IMR-90 (cell line): ENCODE data around the gene SMOC1. TPM values are rescaled to one million over a fixed set of nuclear protein-coding genes. Genes with fewer than 3 reads are reported as not detected.

Experiments
- ATAC-seq: fragments of 200-7000 bp; cut with Tn5 transposase; 2 replicates; pipeline ENCODE4 v1.9.1; 2020; ENCODE audit warnings: low read depth, mild to moderate bottlenecking, moderate library complexity
- BruUV-seq: library from RNA; stranded (reverse); fragments of 400-500 nt; replicated peaks from 2 replicates; lab custom pipeline; 2021; lab: Mats Ljungman, UMichigan
- CTCF ChIA-PET: fragments of 300-600 bp; formaldehyde crosslinking; extraction: SDS; loops from one replicate; lab custom pipeline; 2021; ENCODE audit warnings: antibody characterized with exemption; lab: Yijun Ruan, JAX
- POLR2A ChIA-PET: fragments of 300-600 bp; sonication (Branson Sonifier 250); formaldehyde crosslinking; loops from one replicate; lab custom pipeline; 2022; ENCODE audit warnings: antibody characterized with exemption; ENCODE audit not compliant: unreplicated experiment; lab: Charles Lee
- DNase-seq: peaks from one replicate; pipeline ENCODE4 v3.0.0; 2013
- H2AFZ ChIP-seq: replicated peaks from 2 replicates; pipeline ENCODE3; 2013; ENCODE audit warnings: low read length, mild to moderate bottlenecking; ENCODE audit not compliant: poor library complexity
- H2AK5ac ChIP-seq: 2 replicates; pipeline ENCODE4 v1.6.1; 2013; ENCODE audit warnings: low read depth, low read length, inconsistent platforms
- H2AK9ac ChIP-seq: replicated peaks from 2 replicates; pipeline ENCODE3; 2013; ENCODE audit warnings: mild to moderate bottlenecking, low read depth, low read length, moderate library complexity; ENCODE audit not compliant: poor library complexity
- H2BK120ac ChIP-seq: 2 replicates; pipeline ENCODE4 v1.6.1; 2013; ENCODE audit warnings: low read depth, low read length, inconsistent platforms
- H2BK15ac ChIP-seq: 3 replicates; pipeline ENCODE4 v1.6.1; 2013; ENCODE audit warnings: low read depth, low read length, inconsistent platforms
- H2BK20ac ChIP-seq: 2 replicates; pipeline ENCODE4 v1.6.1; 2013; ENCODE audit warnings: low read depth, mild to moderate bottlenecking, inconsistent platforms, low read length, moderate library complexity
- H2BK5ac ChIP-seq: 2 replicates; pipeline ENCODE4 v1.6.1; 2013; ENCODE audit warnings: mild to moderate bottlenecking, low read depth, low read length, inconsistent platforms; ENCODE audit not compliant: poor library complexity, severe bottlenecking
- H3K14ac ChIP-seq: replicated peaks from 2 replicates; pipeline ENCODE4 v1.6.1; 2013; ENCODE audit warnings: low read depth, low read length, inconsistent platforms
- H3K18ac ChIP-seq: 2 replicates; pipeline ENCODE4 v1.6.1; 2013; ENCODE audit warnings: low read depth, low read length, control low read depth
- H3K23ac ChIP-seq: 2 replicates; pipeline ENCODE4 v1.6.1; 2013; ENCODE audit warnings: low read depth, low read length, inconsistent platforms
- H3K27ac ChIP-seq: 2 replicates; pipeline ENCODE4 v1.5.1; 2013; ENCODE audit warnings: mild to moderate bottlenecking, control low read depth, low read length; ENCODE audit not compliant: insufficient read depth
- H3K27me3 ChIP-seq: 2 replicates; pipeline ENCODE4 v1.6.1; 2013; ENCODE audit warnings: low read length; ENCODE audit not compliant: control insufficient read depth, insufficient read depth
- H3K36me3 ChIP-seq: 2 replicates; pipeline ENCODE4 v1.6.1; 2013; ENCODE audit warnings: low read length, mixed read lengths; ENCODE audit not compliant: control insufficient read depth, insufficient read depth
- H3K4ac ChIP-seq: 2 replicates; pipeline ENCODE4 v1.6.1; 2013; ENCODE audit warnings: low read depth, low read length, inconsistent platforms
- H3K4me1 ChIP-seq: 2 replicates; pipeline ENCODE4 v1.6.1; 2013; ENCODE audit warnings: low read length, mixed read lengths; ENCODE audit not compliant: control insufficient read depth, insufficient read depth
- H3K4me2 ChIP-seq: 2 replicates; pipeline ENCODE4 v1.6.1; 2013; ENCODE audit warnings: low read depth, mild to moderate bottlenecking, control low read depth, low read length, moderate library complexity
- H3K4me3 ChIP-seq: 2 replicates; pipeline ENCODE4 v1.5.1; 2013; ENCODE audit warnings: low read depth, mild to moderate bottlenecking, control low read depth, low read length, moderate library complexity; ENCODE audit not compliant: insufficient read depth
- H3K56ac ChIP-seq: 2 replicates; pipeline ENCODE4 v1.6.1; 2013; ENCODE audit warnings: low read length, inconsistent platforms; ENCODE audit not compliant: insufficient read depth; ENCODE audit errors: extremely low read depth
- H3K79me1 ChIP-seq, 2 experiments: 2 replicates each; pipeline ENCODE4 v1.6.1; 2013; ENCODE audit warnings: low read length in 2 of 2, inconsistent platforms in 1 of 2, low read depth in 1 of 2
- H3K9ac ChIP-seq: 2 replicates; pipeline ENCODE4 v1.6.1; 2013; ENCODE audit warnings: low read depth, low read length, control low read depth
- H3K9me1 ChIP-seq: 2 replicates; pipeline ENCODE4 v1.6.1; 2013; ENCODE audit warnings: low read length, inconsistent platforms; ENCODE audit not compliant: insufficient read depth
- H3K9me3 ChIP-seq: 2 replicates; pipeline ENCODE4 v1.6.1; 2013; ENCODE audit warnings: low read length; ENCODE audit not compliant: control insufficient read depth, insufficient read depth
- H4K20me1 ChIP-seq: 2 replicates; pipeline ENCODE4 v1.6.1; 2013; ENCODE audit warnings: low read length, inconsistent platforms; ENCODE audit not compliant: insufficient read depth
- H4K5ac ChIP-seq: 2 replicates; pipeline ENCODE4 v1.6.1; 2013; ENCODE audit warnings: mild to moderate bottlenecking, low read depth, low read length, control low read depth
- H4K8ac ChIP-seq, 2 experiments: 2 replicates each; pipeline ENCODE4 v1.6.1; 2013; ENCODE audit warnings: low read depth in 2 of 2, low read length in 2 of 2, control low read depth in 1 of 2, inconsistent platforms in 1 of 2
- H4K91ac ChIP-seq: 2 replicates; pipeline ENCODE4 v1.6.1; 2013; ENCODE audit warnings: low read depth, low read length, inconsistent platforms; ENCODE audit not compliant: insufficient read depth
- BHLHE40 ChIP-seq: fragments of 150-350 bp; IDR thresholded peaks from 2 replicates; pipeline ENCODE4 v1.6.1; 2016; ENCODE audit warnings: mild to moderate bottlenecking, low read depth, low read length
- CTCF ChIP-seq: conservative IDR thresholded peaks from 2 replicates; pipeline ENCODE4 v1.5.1; 2012; ENCODE audit warnings: mild to moderate bottlenecking, low read depth, low read length, improper control_type of control experiment
- MXI1 ChIP-seq: IDR thresholded peaks from 2 replicates; pipeline ENCODE4 v1.6.1; 2012; ENCODE audit warnings: low read depth, mild to moderate bottlenecking, low read length, moderate library complexity, borderline replicate concordance
- NFE2L2 ChIP-seq: fragments of 150-350 bp; IDR thresholded peaks from 2 replicates; pipeline ENCODE4 v1.6.1; 2016; ENCODE audit warnings: low read depth, mild to moderate bottlenecking, low read length
- RFX5 ChIP-seq: IDR thresholded peaks from 2 replicates; pipeline ENCODE4 v1.8.0; 2012; ENCODE audit warnings: low read depth, mild to moderate bottlenecking, low read length, moderate library complexity
- SMC3 ChIP-seq: fragments of 150-350 bp; IDR thresholded peaks from 2 replicates; pipeline ENCODE4 v1.6.1; 2016; ENCODE audit warnings: low read depth, mild to moderate bottlenecking, antibody characterized with exemption, low read length, moderate library complexity
- WGBS, 2 experiments: methylation state at CpG; one replicate each; pipeline versions ENCODE4 v1.1.5 to v1.1.7; 2013; ENCODE audit warnings: missing lambda C conversion rate in 2 of 2; ENCODE audit not compliant: insufficient read length in 1 of 2; ENCODE audit errors: extremely low coverage in 2 of 2; 5-methylcytosine and 5-hydroxymethylcytosine counted together
- dilution Hi-C: fragments of 300-500 bp; cut with HindIII; formaldehyde crosslinking; loops from one replicate; pipeline ENCODE4 v1.14.3; 2018; ENCODE audit warnings: low sequenced_read_pairs; ENCODE audit not compliant: unreplicated experiment
- in situ Hi-C: fragments of 300-500 bp; cut with MboI; formaldehyde crosslinking; loops from 3 replicates; pipeline ENCODE4 v1.14.3; 2019; ENCODE audit warnings: low sequenced_read_pairs, inconsistent platforms, mixed read lengths
- intact Hi-C: fragments of 100-400 bp; cut with micrococcal nuclease; formaldehyde crosslinking; loops from 2 replicates; pipeline ENCODE4 v1.10.0; 2022
- polyA plus RNA-seq, 3 experiments: library from polyadenylated mRNA; depleted of rRNA; stranded (reverse); fragments of >200 nt; gene quantifications; 2 replicates each; pipeline ENCODE4 v1.2.3, GENCODE V29; 2012; ENCODE audit warnings: low replicate concordance in 1 of 3
- total RNA-seq: library from RNA; depleted of rRNA; stranded (reverse); fragments of >200 nt; gene quantifications from 2 replicates; pipeline ENCODE4 v1.2.3, GENCODE V29; 2012
- TF ChIP-seq, protein P1 (sequence below): fragments of 150-350 bp; IDR thresholded peaks from 2 replicates; pipeline ENCODE4 v1.6.1; 2016; ENCODE audit warnings: low read depth, mild to moderate bottlenecking, low read length, moderate library complexity, borderline replicate concordance

Gene SMOC1
- total and polyA plus RNA-seq, 2 of the 4 experiments (the other 2 are of a cell fraction) = 0.90 to 4.1 TPM

DNA sequence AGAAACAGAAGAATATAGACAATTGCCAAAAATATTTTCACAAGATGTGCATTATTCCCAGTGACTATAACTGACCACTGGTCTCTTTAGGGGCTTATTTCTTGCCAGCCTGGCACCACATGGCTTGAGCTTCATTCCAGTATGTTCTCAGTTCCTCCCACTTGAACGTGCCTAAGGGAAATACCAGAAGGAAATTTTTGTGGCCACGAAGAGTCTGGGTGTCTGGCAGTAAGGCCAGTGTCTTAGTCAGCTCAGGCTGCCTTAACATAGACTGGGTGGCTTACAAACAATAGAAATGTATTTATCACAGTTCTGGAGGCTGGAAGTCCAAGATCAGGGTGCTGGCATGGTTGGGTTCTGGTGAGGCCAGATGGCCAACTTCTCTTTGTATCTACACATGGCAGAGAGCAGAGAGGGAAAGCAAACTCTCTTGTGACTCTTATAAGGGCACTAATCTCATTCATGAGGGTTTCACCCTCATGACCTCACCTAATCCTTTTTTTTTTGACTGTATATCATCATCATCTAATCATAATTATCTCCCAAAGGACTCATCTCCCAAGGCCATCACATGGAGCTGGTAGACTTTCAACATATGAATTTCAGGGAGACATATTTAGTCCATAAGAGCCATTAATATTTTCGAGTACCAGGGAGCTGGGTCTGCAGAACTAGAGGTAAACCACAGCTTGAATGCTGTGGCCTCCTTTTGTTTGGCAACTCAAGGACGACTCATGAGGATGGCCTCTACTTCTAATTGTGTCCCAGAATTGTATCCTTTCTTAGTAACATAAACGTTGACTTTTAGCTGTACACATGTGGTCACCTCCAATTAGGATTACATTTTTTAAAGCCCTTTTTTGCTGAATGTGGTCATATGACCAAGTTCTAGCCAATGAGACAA is 5.1 kb upstream of the SMOC1 start:
- in situ Hi-C loops (no loop called here), intact Hi-C loops (no loop called here), dilution Hi-C loops (no loop called here)
- Histone ChIP-seq H4K20me1 (no peaks in the 10 kb centered on the region), H2BK20ac (no peak overlapping the region), H4K91ac (no peak overlapping the region), H4K5ac (no peak overlapping the region), H3K56ac (no peak overlapping the region), H4K8ac (no peak overlapping the region), H3K4me3 (no peak overlapping the region), H3K9me3 (peaks cover 3% of the 10 kb centered on the region; the same call in 1 of the 2 replicates), H3K9ac (no peak overlapping the region), H2AFZ (no peak overlapping the region), H2BK120ac (no peak overlapping the region), H3K4me2 (no peak overlapping the region), H3K79me1 (no peaks in the 10 kb centered on the region), H3K9me1 (no peaks in the 10 kb centered on the region), H3K23ac (no peak overlapping the region), H2BK5ac (no peak overlapping the region), H2AK5ac (no peak overlapping the region), H2BK15ac (no peak overlapping the region), H3K4me1 (peaks cover 3% of the 10 kb centered on the region), H3K27ac (no peak overlapping the region), H3K18ac (no peak overlapping the region), H3K36me3 (no peaks in the 10 kb centered on the region), H3K27me3 (peaks cover 2% of the 10 kb centered on the region; the same call in 1 of the 2 replicates), H3K14ac (no peak overlapping the region), H3K4ac (no peak overlapping the region), H2AK9ac (no peak overlapping the region)
- TF ChIP-seq CTCF (no peak), RFX5 (no peak), SMC3 (no peak), NFE2L2 (no peak), BHLHE40 (0 out of 2 replicates have a peak, but pooled peaks have one; percentile 22), MXI1 (no peak)
- TF ChIP-seq, protein P1, sequence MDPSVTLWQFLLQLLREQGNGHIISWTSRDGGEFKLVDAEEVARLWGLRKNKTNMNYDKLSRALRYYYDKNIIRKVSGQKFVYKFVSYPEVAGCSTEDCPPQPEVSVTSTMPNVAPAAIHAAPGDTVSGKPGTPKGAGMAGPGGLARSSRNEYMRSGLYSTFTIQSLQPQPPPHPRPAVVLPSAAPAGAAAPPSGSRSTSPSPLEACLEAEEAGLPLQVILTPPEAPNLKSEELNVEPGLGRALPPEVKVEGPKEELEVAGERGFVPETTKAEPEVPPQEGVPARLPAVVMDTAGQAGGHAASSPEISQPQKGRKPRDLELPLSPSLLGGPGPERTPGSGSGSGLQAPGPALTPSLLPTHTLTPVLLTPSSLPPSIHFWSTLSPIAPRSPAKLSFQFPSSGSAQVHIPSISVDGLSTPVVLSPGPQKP = no peak
- DNase-seq (peak; percentile 51), ATAC-seq (peak; percentile 40; the same call in 1 of the 2 replicates)
- WGBS, 2 experiments = 60% methylated on average over 1 of the region's 5 CpGs; no CpG with 5 or more reads in 1 of the 2 experiments
- CTCF ChIA-PET = interaction anchor here (1.0 kb wide), 2 partner anchors 153 to 154 kb away, joined by 4 to 10 read pairs; no protein-coding TSS in a partner anchor
- no TSS peak for BruUV-seq
- POLR2A ChIA-PET = no interaction called here
